GM12872 (cell line): ENCODE results near the gene ANKRD11.

ENCODE experiments used
- CTCF ChIP-seq: IDR thresholded peaks from 3 replicates; pipeline ENCODE4 v1.5.1; 2011; ENCODE audit warnings: low read depth, mild to moderate bottlenecking, low read length, moderate library complexity; ENCODE audit not compliant: insufficient read depth

The ANKRD11 gene

DNA sequence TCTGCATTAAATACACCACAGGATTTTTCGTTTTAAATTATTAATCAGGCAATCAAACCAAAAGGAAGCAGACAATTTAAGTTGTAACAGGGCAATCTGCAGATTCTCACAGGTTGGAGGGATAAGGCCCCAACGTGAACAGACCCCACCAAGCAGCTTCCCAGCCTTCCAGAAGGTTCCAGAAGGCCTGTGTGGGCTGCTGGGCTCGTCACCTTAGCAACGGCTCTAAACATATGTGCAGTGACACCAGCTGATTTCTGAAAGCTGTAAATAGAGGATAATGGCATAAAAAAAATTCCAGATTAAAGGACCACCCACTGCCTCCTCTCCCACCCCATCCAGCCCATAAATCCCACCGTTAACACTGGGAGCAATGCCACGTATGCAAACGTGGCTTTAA, 149.1 kb downstream of the ANKRD11 start:
- TF ChIP-seq CTCF = no peak

GRCh38 chr16:89338863-89339262, 151.5 kb downstream of the ANKRD11 start:
- no peak for TF ChIP-seq CTCF

GRCh38 chr16:89337965-89338364, 152.4 kb downstream of the ANKRD11 start:
- TF ChIP-seq CTCF = no peak

DNA sequence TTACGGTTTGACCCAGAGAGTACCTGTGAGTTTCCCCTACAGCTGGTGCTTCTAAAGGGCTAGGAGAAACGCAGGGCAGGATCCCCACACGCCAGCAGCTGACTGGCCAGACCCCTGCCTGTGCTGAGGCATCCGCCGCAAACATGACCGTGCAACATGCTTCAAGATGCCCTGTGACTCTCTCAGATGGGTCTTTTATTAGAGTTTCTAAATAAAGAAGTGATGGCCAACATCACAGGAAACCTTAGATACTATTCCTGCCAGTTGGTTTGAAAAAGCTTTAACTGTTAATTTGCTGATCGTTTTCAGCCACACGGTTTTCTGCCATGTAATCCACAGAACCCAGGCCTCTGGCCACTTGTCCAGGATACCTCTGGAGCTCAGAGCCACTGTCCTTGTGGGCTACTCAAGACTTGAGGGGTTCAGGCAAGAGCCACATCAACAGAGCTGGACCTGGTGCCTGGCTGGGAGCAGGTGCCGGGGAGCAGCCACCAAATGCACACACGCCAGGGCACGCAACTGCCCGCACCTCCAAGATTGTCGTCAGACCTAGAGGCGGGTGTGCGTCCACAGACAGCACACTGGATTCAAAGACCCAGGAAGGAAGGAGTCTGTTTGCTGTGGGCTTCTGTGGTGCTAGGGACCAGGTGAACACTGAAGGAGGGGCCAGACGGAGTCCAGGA, 154.4 kb downstream of the ANKRD11 start:
- no peak for TF ChIP-seq CTCF

- no peak for TF ChIP-seq CTCF
Observed at GRCh38 chr16:89334988-89335802, 155.2 kb downstream of the ANKRD11 start.

DNA sequence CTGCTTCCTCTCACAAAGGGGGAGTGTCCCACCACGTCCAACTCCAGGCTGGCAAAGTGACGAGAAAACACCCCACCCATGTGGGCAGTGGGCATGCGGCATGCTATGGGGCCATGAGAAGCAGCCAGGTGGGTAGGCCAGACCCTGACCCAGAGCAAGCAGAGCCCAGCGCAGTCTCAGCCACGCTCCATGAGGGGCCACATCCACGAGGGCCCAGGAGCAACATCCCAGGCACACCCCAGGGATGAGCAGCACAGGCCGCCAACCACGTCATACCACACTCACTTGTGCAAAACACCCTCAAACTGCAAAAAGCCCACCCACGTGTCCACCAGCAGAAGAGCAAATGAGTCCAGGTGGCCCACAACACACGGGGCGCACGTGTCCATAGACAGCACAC, 155.9 kb downstream of the ANKRD11 start:
- TF ChIP-seq CTCF = no peak

DNA sequence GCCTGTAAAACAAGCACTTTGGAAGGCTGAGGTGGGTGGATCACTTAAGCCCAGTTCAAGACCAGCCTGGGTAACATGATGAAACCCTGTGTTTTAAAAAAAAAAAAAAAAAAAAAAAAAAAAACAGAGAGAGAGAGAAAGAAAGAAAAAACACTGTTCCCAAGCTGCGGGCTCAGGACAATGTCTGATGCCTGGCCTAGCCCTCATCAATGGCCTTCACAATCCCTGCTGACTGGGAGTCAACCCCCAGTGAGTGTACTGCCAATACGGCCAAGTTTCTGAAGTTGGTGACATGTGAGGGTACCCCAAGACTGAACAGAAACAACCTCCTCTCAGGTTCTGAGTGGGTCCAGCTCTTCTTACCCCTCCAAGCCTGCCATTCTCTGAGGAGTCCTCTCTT, 156.3 kb downstream of the ANKRD11 start:
- no peak for TF ChIP-seq CTCF
